Stomach (tissue), 4 donors: ENCODE results near the gene ULK4.

Source experiments
- POLR2A ChIP-seq, 4 donors: fragments of 450-650 bp; IDR thresholded peaks; one replicate each; pipeline ENCODE4 v1.6.1; 2016; ENCODE audit warnings: antibody characterized with exemption in 4 of 4, control low read depth in 2 of 4, mild to moderate bottlenecking in 1 of 4, moderate library complexity in 1 of 4
- POLR2AphosphoS5 ChIP-seq, 3 donors: sonication (generic); formaldehyde crosslinking; IDR thresholded peaks; one replicate each; pipeline ENCODE4 v1.6.1; 2016; ENCODE audit warnings: antibody characterized with exemption in 3 of 3
- TF ChIP-seq, protein P1 (sequence below), 7 experiments: fragments of 450-650 bp in 4 of 7; fragments of 200-600 bp in 3 of 7; sonication (generic) in 3 of 7; IDR thresholded peaks; one replicate each; pipeline ENCODE4 v1.5.1; 2016 to 2019; ENCODE audit warnings: antibody characterized with exemption in 7 of 7, control low read depth in 2 of 7, mild to moderate bottlenecking in 1 of 7

GRCh38 chr3:41370307-41370706, 591.6 kb downstream of the ULK4 start:
- TF ChIP-seq, protein P1, sequence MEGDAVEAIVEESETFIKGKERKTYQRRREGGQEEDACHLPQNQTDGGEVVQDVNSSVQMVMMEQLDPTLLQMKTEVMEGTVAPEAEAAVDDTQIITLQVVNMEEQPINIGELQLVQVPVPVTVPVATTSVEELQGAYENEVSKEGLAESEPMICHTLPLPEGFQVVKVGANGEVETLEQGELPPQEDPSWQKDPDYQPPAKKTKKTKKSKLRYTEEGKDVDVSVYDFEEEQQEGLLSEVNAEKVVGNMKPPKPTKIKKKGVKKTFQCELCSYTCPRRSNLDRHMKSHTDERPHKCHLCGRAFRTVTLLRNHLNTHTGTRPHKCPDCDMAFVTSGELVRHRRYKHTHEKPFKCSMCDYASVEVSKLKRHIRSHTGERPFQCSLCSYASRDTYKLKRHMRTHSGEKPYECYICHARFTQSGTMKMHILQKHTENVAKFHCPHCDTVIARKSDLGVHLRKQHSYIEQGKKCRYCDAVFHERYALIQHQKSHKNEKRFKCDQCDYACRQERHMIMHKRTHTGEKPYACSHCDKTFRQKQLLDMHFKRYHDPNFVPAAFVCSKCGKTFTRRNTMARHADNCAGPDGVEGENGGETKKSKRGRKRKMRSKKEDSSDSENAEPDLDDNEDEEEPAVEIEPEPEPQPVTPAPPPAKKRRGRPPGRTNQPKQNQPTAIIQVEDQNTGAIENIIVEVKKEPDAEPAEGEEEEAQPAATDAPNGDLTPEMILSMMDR (IDR thresholded peaks at IDR 0.05), result no peak
- no peak for TF ChIP-seq POLR2A (IDR thresholded peaks at IDR 0.05)
- no peak for TF ChIP-seq POLR2AphosphoS5 (IDR thresholded peaks at IDR 0.05)
